ENCODE measurements around the gene SV2A. TPM values are rescaled to one million over a fixed set of nuclear protein-coding genes. Genes with fewer than 3 reads are reported as not detected.
A peak's percentile ranks its signal among the peaks of the same experiment; 100 is the strongest.

SV2A gene, protein sequence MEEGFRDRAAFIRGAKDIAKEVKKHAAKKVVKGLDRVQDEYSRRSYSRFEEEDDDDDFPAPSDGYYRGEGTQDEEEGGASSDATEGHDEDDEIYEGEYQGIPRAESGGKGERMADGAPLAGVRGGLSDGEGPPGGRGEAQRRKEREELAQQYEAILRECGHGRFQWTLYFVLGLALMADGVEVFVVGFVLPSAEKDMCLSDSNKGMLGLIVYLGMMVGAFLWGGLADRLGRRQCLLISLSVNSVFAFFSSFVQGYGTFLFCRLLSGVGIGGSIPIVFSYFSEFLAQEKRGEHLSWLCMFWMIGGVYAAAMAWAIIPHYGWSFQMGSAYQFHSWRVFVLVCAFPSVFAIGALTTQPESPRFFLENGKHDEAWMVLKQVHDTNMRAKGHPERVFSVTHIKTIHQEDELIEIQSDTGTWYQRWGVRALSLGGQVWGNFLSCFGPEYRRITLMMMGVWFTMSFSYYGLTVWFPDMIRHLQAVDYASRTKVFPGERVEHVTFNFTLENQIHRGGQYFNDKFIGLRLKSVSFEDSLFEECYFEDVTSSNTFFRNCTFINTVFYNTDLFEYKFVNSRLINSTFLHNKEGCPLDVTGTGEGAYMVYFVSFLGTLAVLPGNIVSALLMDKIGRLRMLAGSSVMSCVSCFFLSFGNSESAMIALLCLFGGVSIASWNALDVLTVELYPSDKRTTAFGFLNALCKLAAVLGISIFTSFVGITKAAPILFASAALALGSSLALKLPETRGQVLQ
- total RNA-seq (2021) (33.1 and 35.4 TPM in 2 replicates), Bru-seq, nascent RNA (percentile 59 among the genes with signal in this experiment), BruChase-seq, experiment 1, labeled RNA remaining after a 2-hour chase (percentile 74 among the genes with signal in this experiment), BruChase-seq, experiment 2, labeled RNA remaining after a 6-hour chase (percentile 90 among the genes with signal in this experiment)
- long read RNA-seq, full-length matches to known transcripts, result 27 of 62 reads
- long read RNA-seq, partial matches to known transcripts, result 8 of 62 reads
- long read RNA-seq, other reads (novel, unspliced or antisense), result 27 of 62 reads

DNA sequence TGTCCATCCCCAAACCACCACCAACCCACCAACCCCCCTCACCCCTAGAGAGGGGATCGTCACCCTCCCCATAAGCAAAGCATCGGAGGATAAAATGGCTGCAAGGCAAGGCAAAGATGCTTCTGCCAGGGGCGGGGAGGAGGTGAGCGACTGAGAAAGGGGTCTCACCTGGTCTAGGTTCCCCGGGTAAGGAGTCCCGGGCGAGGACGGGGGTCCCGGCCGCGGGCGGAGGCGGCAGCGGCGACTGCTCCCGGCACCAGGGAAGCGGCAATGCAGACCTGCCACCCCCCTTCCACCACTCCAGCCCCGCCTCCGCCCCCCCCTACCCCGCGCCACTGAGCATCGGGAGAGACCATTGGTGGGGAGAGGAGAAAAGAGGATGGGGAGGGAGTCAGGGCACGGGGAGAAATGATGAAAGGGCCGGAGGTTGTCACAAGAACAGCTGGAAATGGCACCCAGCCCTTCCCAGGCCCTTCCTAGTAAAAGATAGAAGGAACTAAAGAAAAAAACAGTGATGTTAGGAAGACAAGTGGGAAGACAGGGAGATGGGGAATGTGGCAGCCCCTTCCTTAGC lies at the start of gene SV2A:
Gene SV2A, minus strand, starts transcription at position 274 of the 574 bp plus-strand sequence. CDS start 4,004 bp downstream, outside the sequence.
- DNase-seq (ENCODE audit: low spot score), result peak; percentile 79
- CTCF ChIA-PET, result no interaction called here

GRCh38 chr1:149967041-149967440 lies 49.4 kb upstream of the SV2A start:
- ChIA-PET POLR2A (ENCODE audit: low non-redundant PET) (no interaction called here), CTCF (no interaction called here)
- no TSS peak for BruUV-seq (replicated peaks)

More for the DNA sequence above, at the start of gene SV2A:
- BruUV-seq (replicated peaks), result no TSS peak
- H3K9me3 ChIP-seq (ENCODE audit: low read depth, low read length, poor library complexity, severe bottlenecking), result no peaks in the 10 kb centered on the region
- POLR2A ChIA-PET (ENCODE audit: low non-redundant PET), result no interaction called here
- TF ChIP-seq EZH2 (IDR thresholded peaks at IDR 0.05; ENCODE audit: borderline replicate concordance, low read depth, low read length, poor library complexity, severe bottlenecking), result no peak
- TF ChIP-seq, protein P1, sequence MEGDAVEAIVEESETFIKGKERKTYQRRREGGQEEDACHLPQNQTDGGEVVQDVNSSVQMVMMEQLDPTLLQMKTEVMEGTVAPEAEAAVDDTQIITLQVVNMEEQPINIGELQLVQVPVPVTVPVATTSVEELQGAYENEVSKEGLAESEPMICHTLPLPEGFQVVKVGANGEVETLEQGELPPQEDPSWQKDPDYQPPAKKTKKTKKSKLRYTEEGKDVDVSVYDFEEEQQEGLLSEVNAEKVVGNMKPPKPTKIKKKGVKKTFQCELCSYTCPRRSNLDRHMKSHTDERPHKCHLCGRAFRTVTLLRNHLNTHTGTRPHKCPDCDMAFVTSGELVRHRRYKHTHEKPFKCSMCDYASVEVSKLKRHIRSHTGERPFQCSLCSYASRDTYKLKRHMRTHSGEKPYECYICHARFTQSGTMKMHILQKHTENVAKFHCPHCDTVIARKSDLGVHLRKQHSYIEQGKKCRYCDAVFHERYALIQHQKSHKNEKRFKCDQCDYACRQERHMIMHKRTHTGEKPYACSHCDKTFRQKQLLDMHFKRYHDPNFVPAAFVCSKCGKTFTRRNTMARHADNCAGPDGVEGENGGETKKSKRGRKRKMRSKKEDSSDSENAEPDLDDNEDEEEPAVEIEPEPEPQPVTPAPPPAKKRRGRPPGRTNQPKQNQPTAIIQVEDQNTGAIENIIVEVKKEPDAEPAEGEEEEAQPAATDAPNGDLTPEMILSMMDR (conservative IDR thresholded peaks at IDR 0.05; ENCODE audit: low read depth, low read length), result no peak
- peaks cover 10% of the 10 kb centered on the region for H3K36me3 ChIP-seq (ENCODE audit: insufficient read depth, low read length, poor library complexity, severe bottlenecking)
- no peaks in the 10 kb centered on the region for H3K27me3 ChIP-seq (replicated peaks; ENCODE audit: insufficient read depth, low read depth, low read length, poor library complexity)
- peaks cover 19% of the 10 kb centered on the region for H3K4me1 ChIP-seq (ENCODE audit: insufficient read depth, low read length, poor library complexity, severe bottlenecking)
- peak within 1 kb of the TSS; percentile 72 for H3K4me3 ChIP-seq (ENCODE audit: low read depth, low read length, poor library complexity, severe bottlenecking)
- H3K27ac ChIP-seq (ENCODE audit: low read depth, low read length, poor library complexity, severe bottlenecking), result peak within 1 kb of the TSS; percentile 47
- intact Hi-C loops (cut with micrococcal nuclease; ENCODE audit: unreplicated experiment), result no loop called here

GRCh38 chr1:149966405-149966804 lies 48.8 kb upstream of the SV2A start:
- no peak overlapping the region for H3K4me3 ChIP-seq (ENCODE audit: low read depth, low read length, poor library complexity, severe bottlenecking)
- H3K4me1 ChIP-seq (ENCODE audit: insufficient read depth, low read length, poor library complexity, severe bottlenecking), result no peaks in the 10 kb centered on the region
- CTCF ChIA-PET, result no interaction called here
- POLR2A ChIA-PET (ENCODE audit: low non-redundant PET), result no interaction called here
- peaks cover 25% of the 10 kb centered on the region for H3K36me3 ChIP-seq (ENCODE audit: insufficient read depth, low read length, poor library complexity, severe bottlenecking)
- TF ChIP-seq, protein P1 (conservative IDR thresholded peaks at IDR 0.05; ENCODE audit: low read depth, low read length), result no peak
- TF ChIP-seq EZH2 (IDR thresholded peaks at IDR 0.05; ENCODE audit: borderline replicate concordance, low read depth, low read length, poor library complexity, severe bottlenecking), result no peak
- BruUV-seq (replicated peaks), result no TSS peak
- no peak overlapping the region for H3K27ac ChIP-seq (ENCODE audit: low read depth, low read length, poor library complexity, severe bottlenecking)
- no peak for DNase-seq (ENCODE audit: low spot score)
- H3K27me3 ChIP-seq (replicated peaks; ENCODE audit: insufficient read depth, low read depth, low read length, poor library complexity), result no peaks in the 10 kb centered on the region
- intact Hi-C loops (cut with micrococcal nuclease; ENCODE audit: unreplicated experiment), result no loop called here
- no peaks in the 10 kb centered on the region for H3K9me3 ChIP-seq (ENCODE audit: low read depth, low read length, poor library complexity, severe bottlenecking)

More at GRCh38 chr1:149967041-149967440, 49.4 kb upstream of the SV2A start:
- no peaks in the 10 kb centered on the region for H3K9me3 ChIP-seq (ENCODE audit: low read depth, low read length, poor library complexity, severe bottlenecking)
- H3K27ac ChIP-seq (ENCODE audit: low read depth, low read length, poor library complexity, severe bottlenecking), result no peak overlapping the region
- no peaks in the 10 kb centered on the region for H3K4me1 ChIP-seq (ENCODE audit: insufficient read depth, low read length, poor library complexity, severe bottlenecking)
- no peak for DNase-seq (ENCODE audit: low spot score)
- H3K4me3 ChIP-seq (ENCODE audit: low read depth, low read length, poor library complexity, severe bottlenecking), result no peak overlapping the region
- H3K36me3 ChIP-seq (ENCODE audit: insufficient read depth, low read length, poor library complexity, severe bottlenecking), result peaks cover 29% of the 10 kb centered on the region
- H3K27me3 ChIP-seq (replicated peaks; ENCODE audit: insufficient read depth, low read depth, low read length, poor library complexity), result no peaks in the 10 kb centered on the region
- intact Hi-C loops (cut with micrococcal nuclease; ENCODE audit: unreplicated experiment), result no loop called here
- TF ChIP-seq EZH2 (IDR thresholded peaks at IDR 0.05; ENCODE audit: borderline replicate concordance, low read depth, low read length, poor library complexity, severe bottlenecking), result no peak
- TF ChIP-seq, protein P1 (conservative IDR thresholded peaks at IDR 0.05; ENCODE audit: low read depth, low read length), result no peak
